ENCODE data around the gene PSME3IP1.
"Not testable (repeated sequence)": the region's sequence is repeated elsewhere in the genome, so short reads cannot be mapped to it uniquely, and the experiment has no call there.

PSME3IP1 gene, protein sequence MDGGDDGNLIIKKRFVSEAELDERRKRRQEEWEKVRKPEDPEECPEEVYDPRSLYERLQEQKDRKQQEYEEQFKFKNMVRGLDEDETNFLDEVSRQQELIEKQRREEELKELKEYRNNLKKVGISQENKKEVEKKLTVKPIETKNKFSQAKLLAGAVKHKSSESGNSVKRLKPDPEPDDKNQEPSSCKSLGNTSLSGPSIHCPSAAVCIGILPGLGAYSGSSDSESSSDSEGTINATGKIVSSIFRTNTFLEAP

DNA sequence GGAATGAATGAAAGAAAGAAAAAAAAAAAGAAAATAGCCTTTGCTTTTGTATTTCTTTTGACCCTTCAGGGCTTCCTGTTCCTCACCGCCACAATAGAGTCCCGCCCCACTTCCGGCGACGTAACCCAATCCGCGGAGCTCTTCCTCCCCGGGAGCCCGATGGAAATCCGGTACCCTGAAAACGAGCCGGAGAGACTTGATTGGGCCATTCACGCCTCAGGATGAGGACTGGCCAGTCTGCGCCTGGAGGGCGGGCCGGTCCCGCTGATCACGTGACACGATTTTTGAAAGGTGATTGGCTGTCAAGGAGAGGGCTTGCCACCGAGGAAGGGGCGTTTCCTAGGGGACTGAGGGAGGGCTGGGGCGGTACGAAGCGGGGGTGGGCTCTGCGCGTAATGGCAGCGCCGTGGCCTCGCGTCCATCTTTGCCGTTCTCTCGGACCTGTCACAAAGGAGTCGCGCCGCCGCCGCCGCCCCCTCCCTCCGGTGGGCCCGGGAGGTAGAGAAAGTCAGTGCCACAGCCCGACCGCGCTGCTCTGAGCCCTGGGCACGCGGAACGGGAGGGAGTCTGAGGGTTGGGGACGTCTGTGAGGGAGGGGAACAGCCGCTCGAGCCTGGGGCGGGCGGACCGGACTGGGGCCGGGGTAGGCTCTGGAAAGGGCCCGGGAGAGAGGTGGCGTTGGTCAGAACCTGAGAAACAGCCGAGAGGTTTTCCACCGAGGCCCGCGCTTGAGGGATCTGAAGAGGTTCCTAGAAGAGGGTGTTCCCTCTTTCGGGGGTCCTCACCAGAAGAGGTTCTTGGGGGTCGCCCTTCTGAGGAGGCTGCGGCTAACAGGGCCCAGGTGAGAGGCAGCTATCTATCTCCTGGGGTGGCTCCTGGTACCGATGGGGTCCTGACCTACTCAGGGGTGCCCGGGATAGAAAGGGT lies at the start of gene PSME3IP1, which contains the start of gene RSPRY1:
Gene PSME3IP1, minus strand, starts transcription at position 95 of the 927 bp plus-strand sequence. CDS start 12,185 bp downstream, outside the sequence.
Gene RSPRY1, plus strand, starts transcription at position 385 of the 927 bp plus-strand sequence. CDS start 18,330 bp downstream, outside the sequence.
- DNase-seq: peak; percentile 98

DNA sequence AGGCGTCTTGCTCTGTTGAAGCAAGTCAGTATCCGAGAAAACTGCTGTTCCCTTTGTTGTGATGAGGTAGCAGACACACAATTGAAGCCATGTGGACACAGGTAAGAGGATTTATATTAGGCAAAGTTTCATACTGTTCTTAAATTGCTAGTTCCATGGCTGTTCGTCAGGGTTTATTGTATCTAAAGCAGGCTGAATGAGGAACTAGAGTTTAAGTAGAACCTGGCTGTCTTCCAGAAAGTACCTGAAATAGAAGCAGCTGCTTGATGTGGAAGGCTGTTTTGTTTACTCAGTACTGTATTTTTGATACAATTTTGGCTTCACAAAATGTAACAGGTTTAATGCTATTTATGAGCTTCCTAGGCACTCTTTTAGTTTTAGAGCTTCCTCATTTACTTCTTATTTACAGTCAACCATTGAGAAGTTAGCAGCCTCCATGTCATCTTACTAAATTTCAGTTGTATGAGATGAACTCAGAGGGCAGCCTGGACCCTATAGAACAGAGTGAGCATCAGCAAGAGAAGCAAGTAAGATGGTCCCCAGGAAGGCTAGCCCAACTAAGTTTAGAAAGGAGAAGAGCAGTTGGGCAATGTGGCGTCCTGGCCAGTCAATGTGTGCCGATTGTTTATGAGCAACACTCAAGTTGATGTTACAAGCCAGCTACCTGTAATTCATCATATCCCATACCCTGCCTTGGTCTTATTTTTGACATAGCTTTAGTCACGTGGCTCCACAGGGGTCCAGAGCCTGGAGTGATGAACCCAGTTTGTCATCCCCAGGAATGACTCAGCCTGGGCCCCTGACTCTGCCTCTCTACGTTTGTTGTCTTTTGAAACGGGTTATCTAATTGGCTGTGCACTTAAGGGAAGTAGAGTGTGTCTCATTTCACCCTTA lies 49.5 kb upstream of the PSME3IP1 start:
- no peak for DNase-seq

DNA sequence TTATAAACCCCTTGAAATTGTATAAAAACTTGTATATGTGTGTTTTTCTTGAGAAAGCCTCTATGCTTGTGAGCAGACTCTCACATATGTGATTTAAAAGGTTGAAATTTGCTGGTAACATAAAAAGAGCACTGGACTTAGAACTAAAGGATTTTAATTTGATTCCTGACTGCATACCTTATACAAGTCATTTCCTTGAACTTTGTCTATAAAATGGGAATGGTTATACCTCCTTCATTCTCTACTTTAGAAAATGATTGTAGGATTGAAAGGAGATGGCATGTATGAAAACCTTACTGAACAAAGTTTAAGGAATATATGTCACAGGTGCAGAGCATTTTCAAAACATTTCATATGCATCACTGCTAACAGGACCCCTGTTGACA lies 48.9 kb upstream of the PSME3IP1 start:
- DNase-seq: no peak

DNA sequence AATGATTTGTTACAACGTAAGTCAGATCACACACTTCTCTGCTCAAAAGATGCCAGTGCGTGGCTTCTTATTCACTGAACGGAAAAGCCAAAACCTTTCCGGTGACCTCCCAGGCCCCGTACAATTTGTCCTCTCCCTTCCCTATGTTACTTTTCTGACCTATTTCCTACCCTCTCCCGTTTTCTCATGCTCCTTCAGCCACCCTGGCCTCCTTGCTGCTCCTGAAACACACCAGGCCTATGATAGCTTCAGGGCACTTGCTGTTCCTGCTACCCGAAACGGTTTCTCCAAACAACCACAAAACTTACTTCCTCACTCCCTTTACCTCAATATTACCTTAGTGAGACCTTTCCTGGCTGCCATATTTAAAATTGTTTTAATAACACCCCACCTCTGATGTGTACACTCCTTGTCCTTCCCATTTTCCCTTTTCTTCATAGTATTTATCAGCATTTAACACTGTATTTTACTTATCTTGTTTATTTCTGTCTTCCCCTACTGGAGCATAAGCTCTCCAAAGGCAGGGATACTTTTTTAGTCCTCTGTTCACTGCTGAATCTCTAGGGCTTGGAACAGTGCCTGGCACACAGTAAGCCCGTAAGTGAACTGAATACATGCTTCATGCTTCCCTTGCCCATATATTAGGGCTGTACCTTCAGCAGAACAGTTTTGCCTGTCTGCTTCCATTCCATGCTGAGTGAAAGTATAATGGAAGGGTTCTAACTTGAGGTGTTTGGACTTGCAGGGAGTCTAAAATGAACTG lies 48.3 kb upstream of the PSME3IP1 start:
- DNase-seq: no peak

DNA sequence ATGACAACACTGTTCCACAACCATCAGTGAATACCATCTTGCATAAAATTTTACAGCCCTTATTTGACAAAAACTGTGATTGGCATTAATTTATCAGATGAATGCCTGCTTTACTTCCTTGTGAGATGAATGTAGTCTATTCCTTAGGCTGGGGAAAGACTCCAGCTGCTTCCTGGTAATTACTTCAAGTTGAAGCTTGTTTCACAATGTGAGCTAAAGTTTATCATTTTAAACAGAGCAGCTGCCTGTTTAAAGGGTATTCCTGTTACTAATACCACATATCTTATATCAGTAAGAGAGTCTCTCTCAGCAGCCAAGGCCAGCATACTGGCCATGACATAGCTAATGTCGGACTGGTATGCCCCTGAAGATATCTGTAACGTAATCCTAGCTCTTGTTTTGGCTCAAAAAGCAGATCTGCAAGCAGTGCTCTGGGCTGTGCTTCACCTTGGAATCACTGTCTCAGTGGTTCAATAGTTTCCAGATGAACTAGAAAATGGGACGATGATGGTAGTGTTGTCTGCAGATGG lies 46.0 kb upstream of the PSME3IP1 start:
- DNase-seq: no peak

DNA sequence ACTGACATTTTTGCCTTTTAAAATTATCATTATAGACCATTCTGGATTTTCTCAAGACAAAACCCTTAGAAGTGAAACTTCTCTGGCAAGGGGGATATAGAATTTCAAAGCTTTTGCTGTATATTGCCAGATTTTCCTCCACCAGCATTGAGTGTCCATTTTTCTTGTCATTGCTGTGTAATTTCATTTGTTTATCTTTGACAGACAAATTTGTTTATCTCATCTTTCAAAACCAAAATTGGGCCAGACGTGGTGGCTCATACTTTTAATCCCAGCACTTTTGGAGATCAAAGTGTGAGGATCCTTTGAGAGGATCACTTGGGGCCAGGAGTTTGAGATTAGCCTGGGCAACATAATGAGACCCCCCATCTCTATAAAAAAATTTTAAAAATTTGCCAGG lies 43.2 kb upstream of the PSME3IP1 start:
- DNase-seq: no peak

DNA sequence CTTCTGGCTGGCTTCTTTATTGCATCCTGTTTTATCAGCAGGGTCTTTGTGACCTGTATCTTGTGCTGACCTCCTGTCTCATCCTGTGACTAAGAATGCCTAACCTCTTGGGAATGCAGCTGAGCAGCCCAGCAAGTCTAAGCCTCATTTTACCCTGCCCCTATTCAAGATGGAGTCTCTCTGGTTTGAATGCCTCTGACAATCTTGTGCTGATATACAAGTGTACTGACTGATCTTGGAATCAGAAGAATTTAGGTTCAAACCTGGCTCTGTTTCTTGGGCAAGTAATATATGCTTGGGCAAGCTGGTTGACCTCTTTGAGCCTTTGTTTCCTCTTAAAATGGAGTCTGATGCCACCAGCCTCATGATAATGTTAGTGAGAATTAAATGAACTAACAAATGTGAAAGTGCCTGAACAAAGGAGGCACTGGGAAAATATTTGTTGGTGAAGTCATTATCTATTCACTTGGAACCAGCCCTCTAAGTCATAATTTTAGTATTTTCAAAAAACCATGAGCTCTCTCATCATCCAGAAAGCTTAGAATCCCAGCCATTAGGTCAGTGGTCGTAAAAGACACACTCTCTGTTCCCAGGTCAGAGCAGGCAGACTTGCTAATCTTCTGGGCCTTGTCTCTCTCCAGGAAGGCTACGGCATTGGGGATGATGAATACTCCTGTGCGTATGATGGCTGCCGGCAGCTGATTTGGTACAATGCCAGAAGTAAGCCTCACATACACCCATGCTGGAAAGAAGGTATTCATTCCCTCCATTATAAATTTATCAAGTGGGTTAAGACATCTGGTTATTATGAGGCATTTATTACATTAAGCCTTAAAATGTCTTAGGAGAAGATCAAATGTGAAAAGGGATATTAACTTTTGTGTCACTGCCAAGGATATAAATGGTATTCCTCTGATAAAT lies 41.1 kb upstream of the PSME3IP1 start:
- no peak for DNase-seq

DNA sequence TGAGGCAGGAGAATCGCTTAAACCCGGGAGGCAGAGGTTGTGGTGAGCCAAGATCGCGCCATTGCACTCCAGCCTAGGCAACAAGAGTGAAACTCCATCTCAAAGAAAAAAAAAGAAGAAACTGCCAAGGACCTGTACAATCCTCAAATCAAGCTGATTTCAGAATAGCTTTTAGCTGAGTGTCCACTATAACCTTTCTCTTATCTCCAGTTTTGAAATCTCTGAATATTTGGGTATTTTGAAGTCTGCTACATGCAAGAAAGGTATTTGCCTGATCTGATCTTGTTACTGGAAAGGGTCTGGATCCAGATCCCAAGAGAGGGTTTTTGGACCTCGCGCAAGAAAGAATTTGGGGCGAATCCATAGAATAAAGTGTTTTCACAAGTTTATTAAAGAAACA lies 40.1 kb upstream of the PSME3IP1 start:
- no peak for DNase-seq

DNA sequence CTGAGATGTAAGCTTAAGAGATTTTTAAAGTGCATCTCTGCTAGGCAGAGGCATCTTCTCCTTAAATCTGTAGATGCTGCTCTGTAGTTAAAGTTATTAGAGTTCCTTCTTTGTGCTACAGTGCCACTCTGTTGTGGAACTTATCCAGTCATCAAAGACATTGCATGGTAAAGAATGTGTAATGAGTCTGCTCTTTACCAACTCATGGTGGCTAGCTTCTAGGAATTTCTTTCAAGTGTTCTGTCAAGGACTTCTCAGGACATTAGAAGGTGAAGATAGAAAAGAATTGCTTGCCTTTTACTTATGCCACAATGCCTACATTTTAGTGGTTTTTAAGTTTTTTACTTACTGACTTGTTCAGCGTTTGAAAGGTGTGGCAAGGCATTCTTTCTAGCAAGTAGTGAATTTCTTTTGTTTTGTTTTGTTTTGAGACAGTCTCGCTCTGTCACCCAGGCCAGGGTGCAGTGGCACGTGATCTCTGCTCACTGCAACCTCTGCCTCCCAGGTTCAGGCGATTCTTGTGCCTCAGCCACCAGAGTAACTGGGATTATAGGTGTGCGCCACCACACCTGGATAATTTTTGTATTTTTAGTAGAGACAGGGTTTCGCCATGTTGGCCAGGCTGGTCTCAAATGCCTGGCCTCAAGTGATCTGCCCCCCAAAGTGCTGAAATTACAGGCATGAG lies 39.0 kb upstream of the PSME3IP1 start:
- DNase-seq: no peak

DNA sequence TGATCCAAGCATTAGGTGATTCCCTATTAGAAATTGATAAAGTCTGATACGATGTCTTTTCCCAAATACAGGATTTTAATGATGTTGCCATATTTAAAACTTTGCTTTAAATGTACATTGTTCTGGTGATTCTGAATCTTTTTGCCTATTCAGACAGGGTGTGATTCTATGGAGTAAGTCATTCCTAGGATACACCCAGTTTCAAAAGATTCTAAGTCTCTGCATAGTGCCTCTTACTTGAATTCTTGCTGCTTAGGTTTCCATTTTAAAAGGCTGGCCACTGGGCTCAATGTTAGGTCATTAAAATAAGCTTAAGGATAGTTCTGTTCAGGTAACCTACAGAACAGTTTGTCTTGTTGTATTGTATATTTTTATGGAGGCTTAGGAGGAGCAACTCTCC lies 37.2 kb upstream of the PSME3IP1 start:
- DNase-seq: no peak

DNA sequence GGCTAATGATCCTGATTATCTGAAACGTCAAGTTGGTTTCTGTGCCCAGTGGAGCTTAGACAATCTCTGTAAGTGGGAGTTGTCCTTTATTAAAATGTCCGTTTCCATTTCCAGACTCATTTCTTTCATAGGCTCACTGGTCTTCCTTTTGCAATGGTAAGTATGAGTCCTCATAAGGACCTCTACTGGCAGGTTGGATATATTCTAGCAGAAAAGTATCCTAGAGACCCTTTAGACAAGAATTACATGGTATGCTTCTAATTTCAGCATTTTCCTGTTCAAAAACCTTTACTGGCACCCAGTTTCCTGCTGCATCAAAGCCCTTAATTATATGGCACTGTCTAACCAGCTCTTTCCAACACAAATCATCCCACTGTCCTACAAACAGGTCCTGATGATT lies 31.1 kb upstream of the PSME3IP1 start:
- no peak for DNase-seq

DNA sequence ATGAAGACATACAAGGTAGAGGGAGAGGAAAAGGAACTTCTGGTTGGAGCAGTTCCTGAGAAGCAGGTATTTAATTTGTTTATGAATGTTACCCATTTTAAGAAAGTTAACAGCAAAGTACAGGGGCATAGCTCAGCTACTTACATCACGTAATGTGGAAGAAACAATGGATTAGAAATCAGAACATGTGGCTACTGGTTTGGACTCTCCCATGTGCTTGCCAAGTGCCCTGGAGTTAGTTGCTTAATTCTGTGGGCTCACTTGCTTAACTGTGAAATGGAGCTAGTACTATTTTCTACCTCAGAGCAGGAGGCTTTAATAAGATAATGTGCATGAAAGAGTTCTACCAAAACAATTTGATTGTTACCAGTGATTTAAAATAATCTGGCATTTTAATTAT lies 27.6 kb upstream of the PSME3IP1 start:
- DNase-seq: no peak

DNA sequence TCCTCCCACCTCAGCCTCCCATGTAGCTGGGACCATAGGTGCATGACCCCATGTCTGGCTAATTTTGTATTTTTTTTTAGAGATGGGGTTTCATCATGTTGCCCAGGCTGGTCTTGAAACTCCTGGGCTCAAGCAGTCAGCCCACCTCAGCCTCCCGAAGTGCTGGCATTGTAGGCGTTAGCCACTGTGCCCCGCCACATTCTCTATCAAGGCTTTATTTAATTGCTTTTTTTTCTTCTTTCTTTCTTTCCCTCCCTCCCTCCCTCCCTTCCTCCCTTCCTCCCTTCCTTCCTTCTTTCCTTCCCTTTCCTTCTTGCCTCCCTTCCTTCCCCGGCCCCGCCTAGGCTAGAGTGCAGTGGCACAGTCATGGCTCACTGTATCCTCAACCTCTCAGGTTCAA lies 23.9 kb upstream of the PSME3IP1 start:
- DNase-seq: no peak

DNA sequence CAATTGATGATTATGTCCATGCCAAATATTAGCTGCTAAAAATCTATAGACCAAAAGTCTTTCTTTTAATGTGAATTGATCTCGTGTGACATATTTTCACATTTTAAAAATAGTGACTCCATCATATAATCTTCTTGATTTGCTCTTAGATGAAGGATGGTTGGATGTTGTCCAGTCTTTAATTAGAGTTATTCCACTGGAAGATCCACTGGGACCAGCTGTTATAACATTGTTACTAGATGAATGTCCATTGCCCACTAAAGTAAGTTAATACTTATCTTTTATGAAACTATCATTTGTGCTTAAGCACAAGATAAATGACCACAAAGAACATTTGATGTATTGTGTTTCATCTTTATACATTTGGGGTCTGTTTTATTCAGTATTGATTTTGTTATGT lies 23.1 kb upstream of the PSME3IP1 start:
- no peak for DNase-seq

DNA sequence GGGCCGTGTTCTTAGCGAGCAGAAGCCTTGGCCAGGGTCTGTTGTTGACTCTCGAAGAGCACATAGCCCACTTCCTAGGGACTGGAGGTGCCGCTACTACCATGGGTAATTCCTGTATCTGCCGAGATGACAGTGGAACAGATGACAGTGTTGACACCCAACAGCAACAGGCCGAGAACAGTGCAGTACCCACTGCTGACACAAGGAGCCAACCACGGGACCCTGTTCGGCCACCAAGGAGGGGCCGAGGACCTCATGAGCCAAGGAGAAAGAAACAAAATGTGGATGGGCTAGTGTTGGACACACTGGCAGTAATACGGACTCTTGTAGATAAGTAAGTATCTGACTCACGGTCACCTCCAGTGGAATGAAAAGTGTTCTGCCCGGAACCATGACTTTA lies 18.8 kb upstream of the PSME3IP1 start:
- no peak for DNase-seq

DNA sequence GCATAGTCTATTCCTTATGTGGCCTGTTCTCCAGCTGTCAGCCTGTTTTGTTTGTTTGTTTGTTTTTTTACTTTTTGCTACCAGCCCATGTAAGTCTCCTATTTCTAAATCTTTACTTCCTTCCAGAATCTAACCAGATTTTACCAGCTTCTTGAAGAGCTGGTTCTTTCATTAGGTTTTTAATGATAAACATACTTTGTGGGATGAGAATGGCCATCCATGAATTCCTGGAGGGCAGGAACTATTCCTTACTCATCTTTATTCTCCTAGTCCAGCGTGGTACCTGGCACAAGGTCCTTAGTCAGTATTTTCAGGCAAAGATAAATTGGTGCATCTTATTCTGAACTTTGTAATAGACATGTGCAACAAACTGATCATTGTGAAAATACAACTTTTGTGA lies 17.6 kb upstream of the PSME3IP1 start:
- DNase-seq: no peak

DNA sequence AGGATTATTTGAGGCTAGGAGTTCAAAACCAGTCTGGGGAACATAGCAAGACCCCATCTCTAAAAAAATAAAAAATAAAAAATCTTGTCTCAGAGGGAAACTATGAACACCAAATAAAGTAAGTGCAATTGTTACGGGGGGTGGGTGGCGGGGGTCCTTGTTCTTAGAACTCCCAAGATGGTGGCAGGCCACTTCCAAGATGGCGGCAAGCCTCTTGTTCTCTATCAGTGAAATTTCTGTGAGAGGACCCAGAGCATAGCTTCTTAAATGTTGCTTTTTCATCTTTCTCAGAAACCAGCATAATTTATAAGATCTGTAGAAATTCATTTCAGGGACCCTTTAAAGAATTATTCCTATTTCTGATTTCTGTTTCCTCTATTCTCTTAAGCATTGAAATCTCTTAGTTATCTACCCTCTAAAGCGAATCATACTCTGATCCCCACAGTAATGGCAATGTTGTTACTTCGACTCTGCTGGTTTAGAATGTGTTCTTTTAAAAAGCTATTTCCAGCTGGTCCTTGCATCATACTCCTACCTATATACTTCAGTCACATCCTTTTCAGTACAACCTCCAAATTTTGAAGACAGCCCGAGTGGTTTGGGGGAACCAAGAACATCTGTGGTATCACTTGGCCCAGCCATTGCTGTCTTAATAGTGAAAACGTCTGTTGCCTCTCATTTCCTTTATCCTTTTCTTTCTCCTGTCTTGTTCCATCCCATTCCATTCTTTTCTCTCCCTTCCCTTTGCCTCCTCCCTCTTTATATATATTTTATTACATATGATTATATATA lies 16.5 kb upstream of the PSME3IP1 start:
- no peak for DNase-seq

DNA sequence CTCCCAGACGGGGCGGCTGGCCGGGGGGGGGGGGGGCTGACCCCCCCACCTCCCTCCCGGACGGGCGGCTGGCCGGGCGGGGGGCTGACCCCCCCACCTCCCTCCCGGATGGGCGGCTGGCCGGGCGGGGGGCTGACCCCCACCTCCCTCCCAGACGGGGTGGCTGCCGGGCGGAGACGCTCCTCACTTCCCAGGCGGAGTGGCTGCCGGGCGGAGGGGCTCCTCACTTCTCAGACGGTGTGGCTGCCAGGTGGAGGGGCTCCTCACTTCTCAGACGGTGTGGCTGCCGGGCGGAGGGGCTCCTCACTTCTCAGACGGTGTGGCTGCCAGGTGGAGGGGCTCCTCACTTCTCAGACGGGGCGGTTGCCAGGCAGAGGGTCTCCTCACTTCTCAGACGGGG lies 15.1 kb upstream of the PSME3IP1 start:
- DNase-seq: not testable (repeated sequence)

DNA sequence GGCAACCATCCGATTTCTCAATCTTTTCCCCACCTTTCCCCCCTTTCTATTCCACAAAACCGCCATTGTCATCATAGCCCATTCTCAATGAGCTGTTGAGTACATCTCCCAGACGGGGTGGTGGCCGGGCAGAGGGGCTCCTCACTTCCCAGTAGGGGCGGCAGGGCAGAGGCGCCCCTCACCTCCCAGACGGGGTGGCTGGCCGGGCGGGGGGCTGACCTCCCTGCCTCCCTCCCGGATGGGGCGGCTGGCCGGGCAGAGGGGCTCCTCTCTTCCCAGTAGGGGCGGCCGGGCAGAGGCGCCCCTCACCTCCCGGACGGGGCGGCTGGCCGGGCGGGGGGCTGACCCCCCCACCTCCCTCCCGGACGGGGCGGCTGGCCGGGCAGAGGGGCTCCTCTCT lies 14.5 kb upstream of the PSME3IP1 start:
- not testable (repeated sequence) for DNase-seq
